Esophagus muscularis mucosa (tissue), 3 donors: Measurements from ENCODE around the gene PARP8.

Experiments
- CTCF ChIP-seq, 3 experiments: fragments of 200-600 bp in 2 of 3; fragments of 450-650 bp in 1 of 3; sonication (generic) in 2 of 3; IDR thresholded peaks; one replicate each; pipeline ENCODE4 v1.5.1; 2017 to 2019; ENCODE audit warnings: antibody characterized with exemption in 3 of 3, mild to moderate bottlenecking in 2 of 3, moderate library complexity in 1 of 3
- POLR2A ChIP-seq: fragments of 450-650 bp; IDR thresholded peaks from one replicate; pipeline ENCODE4 v1.6.1; 2017; ENCODE audit warnings: antibody characterized with exemption, moderate library complexity, mild to moderate bottlenecking, low read depth

- TF ChIP-seq CTCF (IDR thresholded peaks at IDR 0.05) (no peak), POLR2A (no peak)
These were observed 72.4 kb downstream of the PARP8 start for GRCh38 chr5:50738864-50739263.
